ENCODE results near the gene NKAIN1. TPM values are rescaled to one million over a fixed set of nuclear protein-coding genes. Genes with fewer than 3 reads are reported as not detected.
"Not testable (repeated sequence)": the region's sequence is repeated elsewhere in the genome, so short reads cannot be mapped to it uniquely, and the experiment has no call there.

NKAIN1 gene
- polyA plus RNA-seq, 1 donor (not counting 4 experiments of a cell fraction or from before 2014, with no cell fraction given): not detected

DNA sequence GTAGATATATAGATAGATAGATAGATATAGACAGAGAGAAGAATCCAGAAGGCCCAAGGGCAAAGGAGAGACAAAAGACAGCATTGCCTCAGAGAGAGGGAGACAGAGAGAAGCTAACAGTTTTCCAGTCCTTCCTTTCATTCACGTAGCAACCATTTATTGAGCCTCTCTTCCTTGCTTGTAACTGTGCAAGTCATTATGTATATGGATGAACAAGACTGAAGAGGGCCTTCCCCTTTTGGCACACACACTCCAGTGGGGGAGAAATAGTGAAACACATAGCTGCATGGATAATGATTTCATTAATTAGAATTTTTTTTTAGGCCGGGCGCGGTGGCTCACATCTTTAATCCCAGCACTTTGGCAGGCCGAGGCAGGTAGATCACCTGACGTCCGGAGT, 99.4 kb downstream of the NKAIN1 start:
- Histone ChIP-seq H3K9me3 (ENCODE audit: control insufficient read depth, low read depth, low read length) (no peaks in the 10 kb centered on the region), H2AFZ (ENCODE audit: control insufficient read depth, low read length) (peak overlapping the region; percentile 65), H3K4me1 (ENCODE audit: control insufficient read depth, extremely low read depth, insufficient read depth, low read length) (peaks cover 3% of the 10 kb centered on the region), H3K4me2 (ENCODE audit: control insufficient read depth, extremely low read depth, insufficient read depth, low read depth, low read length) (no peak overlapping the region), H3K27me3 (ENCODE audit: control insufficient read depth, extremely low read depth, insufficient read depth, low read length) (no peaks in the 10 kb centered on the region), H3K9ac (ENCODE audit: control insufficient read depth, extremely low read depth, insufficient read depth, low read length) (no peak overlapping the region), H4K20me1 (ENCODE audit: control insufficient read depth, extremely low read depth, insufficient read depth, low read length) (no peaks in the 10 kb centered on the region), H3K27ac (ENCODE audit: control insufficient read depth, insufficient read depth, low read length) (no peak overlapping the region), H3K4me3 (ENCODE audit: control insufficient read depth in 2 of 3, extremely low read depth in 1 of 3, insufficient read depth in 2 of 3, low read depth in 1 of 3, low read length in 3 of 3) (no peak overlapping the region), H3K36me3 (ENCODE audit: control insufficient read depth in 2 of 2, extremely low read depth in 1 of 2, insufficient read depth in 2 of 2, low read length in 2 of 2) (no peaks in the 10 kb centered on the region), H3K79me2 (ENCODE audit: control insufficient read depth, insufficient read depth, low read length) (no peaks in the 10 kb centered on the region), H3K9me1 (ENCODE audit: control insufficient read depth, extremely low read depth, insufficient read depth, low read length) (no peaks in the 10 kb centered on the region)
- DNase-seq (ENCODE audit: low read depth, low spot score) (no peak), FAIRE-seq (no peak)
- TF ChIP-seq EZH2 (IDR thresholded peaks at IDR 0.05; ENCODE audit: low read length): no peak
- no peak for TF ChIP-seq CTCF (optimal IDR thresholded peaks at IDR 0.05 in 1 of 3, IDR thresholded peaks at IDR 0.05 in 1 of 3, conservative IDR thresholded peaks at IDR 0.05 in 1 of 3; ENCODE audit: extremely low read depth in 1 of 3, insufficient read depth in 2 of 3, low read length in 3 of 3)
- dilution Hi-C loops (cut with MboI; ENCODE audit: extremely low pct_ligation_motif_present, low sequenced_read_pairs): no loop called here

- DNase-seq (ENCODE audit: low read depth, low spot score); H3K27me3 ChIP-seq (ENCODE audit: control insufficient read depth, extremely low read depth, insufficient read depth, low read length); H3K9ac ChIP-seq (ENCODE audit: control insufficient read depth, extremely low read depth, insufficient read depth, low read length); H3K4me1 ChIP-seq (ENCODE audit: control insufficient read depth, extremely low read depth, insufficient read depth, low read length); H3K9me1 ChIP-seq (ENCODE audit: control insufficient read depth, extremely low read depth, insufficient read depth, low read length); H3K9me3 ChIP-seq (ENCODE audit: control insufficient read depth, low read depth, low read length); H4K20me1 ChIP-seq (ENCODE audit: control insufficient read depth, extremely low read depth, insufficient read depth, low read length); dilution Hi-C loops (cut with MboI; ENCODE audit: extremely low pct_ligation_motif_present, low sequenced_read_pairs); H3K36me3 ChIP-seq (ENCODE audit: control insufficient read depth in 2 of 2, extremely low read depth in 1 of 2, insufficient read depth in 2 of 2, low read length in 2 of 2); FAIRE-seq; H3K79me2 ChIP-seq (ENCODE audit: control insufficient read depth, insufficient read depth, low read length); H3K4me3 ChIP-seq (ENCODE audit: control insufficient read depth in 2 of 3, extremely low read depth in 1 of 3, insufficient read depth in 2 of 3, low read depth in 1 of 3, low read length in 3 of 3); H3K27ac ChIP-seq (ENCODE audit: control insufficient read depth, insufficient read depth, low read length); H2AFZ ChIP-seq (ENCODE audit: control insufficient read depth, low read length); H3K4me2 ChIP-seq (ENCODE audit: control insufficient read depth, extremely low read depth, insufficient read depth, low read depth, low read length): not testable (repeated sequence)
Observed at GRCh38 chr1:31138797-31139521, 100.7 kb downstream of the NKAIN1 start.

GRCh38 chr1:31137873-31138272, 101.8 kb downstream of the NKAIN1 start:
- H4K20me1 ChIP-seq (ENCODE audit: control insufficient read depth, extremely low read depth, insufficient read depth, low read length); H2AFZ ChIP-seq (ENCODE audit: control insufficient read depth, low read length); H3K27me3 ChIP-seq (ENCODE audit: control insufficient read depth, extremely low read depth, insufficient read depth, low read length); H3K27ac ChIP-seq (ENCODE audit: control insufficient read depth, insufficient read depth, low read length); H3K79me2 ChIP-seq (ENCODE audit: control insufficient read depth, insufficient read depth, low read length); H3K9ac ChIP-seq (ENCODE audit: control insufficient read depth, extremely low read depth, insufficient read depth, low read length); H3K4me2 ChIP-seq (ENCODE audit: control insufficient read depth, extremely low read depth, insufficient read depth, low read depth, low read length); H3K9me3 ChIP-seq (ENCODE audit: control insufficient read depth, low read depth, low read length); H3K36me3 ChIP-seq (ENCODE audit: control insufficient read depth in 2 of 2, extremely low read depth in 1 of 2, insufficient read depth in 2 of 2, low read length in 2 of 2); H3K4me1 ChIP-seq (ENCODE audit: control insufficient read depth, extremely low read depth, insufficient read depth, low read length); FAIRE-seq; H3K4me3 ChIP-seq (ENCODE audit: control insufficient read depth in 2 of 3, extremely low read depth in 1 of 3, insufficient read depth in 2 of 3, low read depth in 1 of 3, low read length in 3 of 3); H3K9me1 ChIP-seq (ENCODE audit: control insufficient read depth, extremely low read depth, insufficient read depth, low read length); DNase-seq (ENCODE audit: low read depth, low spot score); dilution Hi-C loops (cut with MboI; ENCODE audit: extremely low pct_ligation_motif_present, low sequenced_read_pairs): not testable (repeated sequence)
